HG02798 (cell line): Measurements from ENCODE around the gene SPTA1.
"Not testable (repeated sequence)": the region's sequence is repeated elsewhere in the genome, so short reads cannot be mapped to it uniquely, and the experiment has no call there.

Source experiments
- ATAC-seq: cut with Tn5 transposase; IDR thresholded peaks from one replicate; pipeline ENCODE4 v1.9.1; 2021; ENCODE audit warnings: mild to moderate bottlenecking; ENCODE audit not compliant: unreplicated experiment, poor library complexity

Gene SPTA1

GRCh38 chr1:158686111-158687009, at the start of gene SPTA1:
Gene SPTA1, minus strand, starts transcription at chr1:158686715. Its CDS starts 198 bp downstream, at chr1:158686517.
- no peak for ATAC-seq

GRCh38 chr1:158735848-158736247, 49.3 kb upstream of the SPTA1 start:
- ATAC-seq: no peak

- ATAC-seq: no peak
These were observed 46.0 kb upstream of the SPTA1 start for GRCh38 chr1:158732524-158732923.

GRCh38 chr1:158731707-158732106, 45.2 kb upstream of the SPTA1 start:
- ATAC-seq: no peak

GRCh38 chr1:158730453-158730852, 43.9 kb upstream of the SPTA1 start:
- ATAC-seq: no peak

GRCh38 chr1:158728510-158729225, 42.2 kb upstream of the SPTA1 start:
- no peak for ATAC-seq

- ATAC-seq: no peak
These were observed 37.9 kb upstream of the SPTA1 start for GRCh38 chr1:158724442-158724841.

GRCh38 chr1:158720620-158721019, 34.1 kb upstream of the SPTA1 start, which contains the start of gene OR6K3:
Gene OR6K3, minus strand, starts transcription at chr1:158720720. Its CDS starts 2,605 bp downstream, at chr1:158718115.
- ATAC-seq: no peak

GRCh38 chr1:158719664-158720063, 33.1 kb upstream of the SPTA1 start:
- no peak for ATAC-seq

- no peak for ATAC-seq
These were observed 30.8 kb upstream of the SPTA1 start for GRCh38 chr1:158717344-158717743.

GRCh38 chr1:158716335-158716734, 29.8 kb upstream of the SPTA1 start:
- ATAC-seq: peak; percentile 61

GRCh38 chr1:158714754-158715153, 28.2 kb upstream of the SPTA1 start:
- ATAC-seq: no peak

- ATAC-seq: no peak
These were observed 24.6 kb upstream of the SPTA1 start for GRCh38 chr1:158711098-158711497.

GRCh38 chr1:158706096-158706495, 19.6 kb upstream of the SPTA1 start:
- no peak for ATAC-seq

- ATAC-seq: no peak
These were observed 14.0 kb upstream of the SPTA1 start, which contains the start of gene OR6K2 for GRCh38 chr1:158700552-158700951. Gene OR6K2, minus strand, starts transcription at chr1:158700652. Its CDS starts 0 bp downstream, at chr1:158700652.

GRCh38 chr1:158694596-158694995, 8.1 kb upstream of the SPTA1 start:
- ATAC-seq: no peak

- ATAC-seq: no peak
These were observed 5.8 kb upstream of the SPTA1 start for GRCh38 chr1:158692356-158692755.

- ATAC-seq: no peak
These were observed 5.4 kb upstream of the SPTA1 start for GRCh38 chr1:158691907-158692306.

GRCh38 chr1:158691149-158691548, 4.6 kb upstream of the SPTA1 start:
- ATAC-seq: not testable (repeated sequence)

GRCh38 chr1:158689875-158690274, 3.4 kb upstream of the SPTA1 start:
- ATAC-seq: no peak

- ATAC-seq: no peak
These were observed 2.6 kb upstream of the SPTA1 start for GRCh38 chr1:158689110-158689509.
